H9 (cell line): ENCODE measurements around the gene FUT9. TPM values are rescaled to one million over a fixed set of nuclear protein-coding genes. Genes with fewer than 3 reads are reported as not detected.

Source experiments
- DNase-seq: peaks from one replicate; pipeline ENCODE4 v3.0.0-alpha.2; 2017
- H2AFZ ChIP-seq: one replicate; pipeline ENCODE4 v1.6.1; 2013; ENCODE audit warnings: mild to moderate bottlenecking, low read length, control low read depth, moderate library complexity
- H2AK5ac ChIP-seq: 2 replicates; pipeline ENCODE4 v1.6.1; 2013; ENCODE audit warnings: low read length, control low read depth, mixed read lengths; ENCODE audit not compliant: insufficient read length
- H2BK120ac ChIP-seq: one replicate; pipeline ENCODE4 v1.6.1; 2013; ENCODE audit warnings: low read depth, mild to moderate bottlenecking, low read length, control low read depth, inconsistent platforms; ENCODE audit not compliant: poor library complexity, severe bottlenecking
- H2BK12ac ChIP-seq: 2 replicates; pipeline ENCODE4 v1.6.1; 2013; ENCODE audit warnings: low read length, control low read depth, mixed read lengths, low read depth; ENCODE audit not compliant: insufficient read length
- H2BK15ac ChIP-seq: 2 replicates; pipeline ENCODE4 v1.6.1; 2013; ENCODE audit warnings: low read depth, low read length, control low read depth
- H2BK20ac ChIP-seq: one replicate; pipeline ENCODE4 v1.6.1; 2013; ENCODE audit warnings: low read depth, mild to moderate bottlenecking, low read length, control low read depth, inconsistent platforms; ENCODE audit not compliant: poor library complexity, severe bottlenecking
- H2BK5ac ChIP-seq: 2 replicates; pipeline ENCODE4 v1.6.1; 2013; ENCODE audit warnings: low read length, control low read depth, mixed read lengths; ENCODE audit not compliant: insufficient read length
- H3K14ac ChIP-seq: 2 replicates; pipeline ENCODE4 v1.6.1; 2013; ENCODE audit warnings: low read length, control low read depth; ENCODE audit not compliant: insufficient read depth
- H3K18ac ChIP-seq: 2 replicates; pipeline ENCODE4 v1.6.1; 2013; ENCODE audit warnings: low read depth, mild to moderate bottlenecking, mixed read lengths, low read length, control low read depth; ENCODE audit not compliant: insufficient read length
- H3K23ac ChIP-seq: 2 replicates; pipeline ENCODE4 v1.6.1; 2013; ENCODE audit warnings: low read length, control low read depth, mixed read lengths, low read depth; ENCODE audit not compliant: insufficient read length
- H3K23me2 ChIP-seq: 2 replicates; pipeline ENCODE4 v1.6.1; 2013; ENCODE audit warnings: low read depth, mild to moderate bottlenecking, mixed read lengths, low read length, control low read depth; ENCODE audit not compliant: insufficient read length, poor library complexity, severe bottlenecking
- H3K27ac ChIP-seq: 2 replicates; pipeline ENCODE4 v1.5.1; 2013; ENCODE audit warnings: low read length, control low read depth, mixed read lengths, low read depth; ENCODE audit not compliant: insufficient read length
- H3K27me3 ChIP-seq: 2 replicates; pipeline ENCODE4 v1.6.1; 2013; ENCODE audit warnings: low read length, control low read depth, inconsistent platforms; ENCODE audit not compliant: insufficient read depth
- H3K4ac ChIP-seq: 2 replicates; pipeline ENCODE4 v1.6.1; 2013; ENCODE audit warnings: low read depth, mild to moderate bottlenecking, control low read depth, inconsistent platforms, low read length, moderate library complexity
- H3K4me1 ChIP-seq: 2 replicates; pipeline ENCODE4 v1.6.1; 2013; ENCODE audit warnings: low read length, control low read depth, inconsistent platforms; ENCODE audit not compliant: insufficient read depth
- H3K4me2 ChIP-seq: 2 replicates; pipeline ENCODE4 v1.6.1; 2013; ENCODE audit warnings: low read length, control low read depth, mixed read lengths; ENCODE audit not compliant: insufficient read length, insufficient read depth
- H3K56ac ChIP-seq: 2 replicates; pipeline ENCODE4 v1.6.1; 2013; ENCODE audit warnings: low read depth, mild to moderate bottlenecking, mixed read lengths, low read length, control low read depth; ENCODE audit not compliant: insufficient read length
- H3K79me1 ChIP-seq: 2 replicates; pipeline ENCODE4 v1.6.1; 2013; ENCODE audit warnings: low read depth, mild to moderate bottlenecking, moderate library complexity, low read length, control low read depth, inconsistent platforms; ENCODE audit not compliant: insufficient read depth, poor library complexity, severe bottlenecking
- H3K79me2 ChIP-seq: 2 replicates; pipeline ENCODE4 v1.6.1; 2013; ENCODE audit warnings: low read length, control low read depth, inconsistent platforms; ENCODE audit not compliant: insufficient read depth
- H3K9ac ChIP-seq: 2 replicates; pipeline ENCODE4 v1.6.1; 2013; ENCODE audit warnings: low read length, control low read depth, mixed read lengths; ENCODE audit not compliant: insufficient read length; ENCODE audit errors: extremely low read depth
- H3K9me3 ChIP-seq: one replicate; pipeline ENCODE4 v1.6.1; 2013; ENCODE audit warnings: low read depth, low read length, inconsistent platforms; ENCODE audit not compliant: control insufficient read depth
- H3T11ph ChIP-seq: one replicate; pipeline ENCODE4 v1.6.1; 2013; ENCODE audit warnings: mild to moderate bottlenecking, low read length, control low read depth, inconsistent platforms
- H4K20me1 ChIP-seq: one replicate; pipeline ENCODE4 v1.6.1; 2013; ENCODE audit not compliant: control insufficient read depth, insufficient read length, insufficient read depth
- H4K5ac ChIP-seq: 2 replicates; pipeline ENCODE4 v1.6.1; 2013; ENCODE audit warnings: low read depth, mild to moderate bottlenecking, mixed read lengths, low read length, control low read depth; ENCODE audit not compliant: insufficient read length
- H4K8ac ChIP-seq: replicated peaks from 2 replicates; pipeline ENCODE4 v1.6.1; 2013; ENCODE audit warnings: low read length, control low read depth, mixed read lengths, low read depth; ENCODE audit not compliant: insufficient read length
- H4K91ac ChIP-seq: 2 replicates; pipeline ENCODE4 v1.6.1; 2013; ENCODE audit warnings: low read depth, mild to moderate bottlenecking, moderate library complexity, mixed read lengths, low read length, control low read depth; ENCODE audit not compliant: insufficient read length
- H3K27ac Mint-ChIP-seq, 3 experiments: 2 replicates in 2 of 3; 3 replicates in 1 of 3; pipeline ENCODE4 v1.8.0; 2020 to 2021; ENCODE audit warnings: mixed read lengths in 3 of 3, mild to moderate bottlenecking in 1 of 3, moderate library complexity in 1 of 3
- H3K27me3 Mint-ChIP-seq: 2 replicates; pipeline ENCODE4 v1.8.0; 2021; ENCODE audit warnings: low read depth, mild to moderate bottlenecking, moderate library complexity, mixed read lengths
- H3K36me3 Mint-ChIP-seq, 3 experiments: 2 replicates in 2 of 3; 3 replicates in 1 of 3; pipeline ENCODE4 v1.8.0; 2020 to 2021; ENCODE audit warnings: low read depth in 3 of 3, mixed read lengths in 3 of 3; ENCODE audit not compliant: insufficient read depth in 1 of 3
- H3K4me1 Mint-ChIP-seq, 2 experiments: 2 replicates each; pipeline ENCODE4 v1.8.0; 2020; ENCODE audit warnings: mixed read lengths in 2 of 2
- H3K4me3 Mint-ChIP-seq, 2 experiments: 2 replicates in 1 of 2; 3 replicates in 1 of 2; pipeline ENCODE4 v1.8.0; 2020 to 2021; ENCODE audit warnings: mild to moderate bottlenecking in 2 of 2, mixed read lengths in 2 of 2, moderate library complexity in 1 of 2
- H3K9me3 Mint-ChIP-seq, 2 experiments: 2 replicates in 1 of 2; 3 replicates in 1 of 2; pipeline ENCODE4 v1.8.0; 2020; ENCODE audit warnings: mild to moderate bottlenecking in 2 of 2, mixed read lengths in 2 of 2, moderate library complexity in 1 of 2
- WGBS: extraction: QIAGEN DNeasy Blood & Tissue Kit; methylation state at CpG from one replicate; pipeline ENCODE4 v1.1.7; 2013; ENCODE audit warnings: missing lambda C conversion rate, low lambda C conversion rate, mixed read lengths; ENCODE audit not compliant: insufficient read length; ENCODE audit errors: extremely low coverage; 5-methylcytosine and 5-hydroxymethylcytosine counted together
- total RNA-seq: library from RNA; stranded (reverse); gene quantifications from 2 replicates; pipeline ENCODE4 v1.2.1, GENCODE V29; 2021
- TF ChIP-seq, protein P1 (sequence below): fragments of 200-600 bp; sonication (generic); conservative IDR thresholded peaks from 3 replicates; pipeline ENCODE4 v1.8.0; 2021; ENCODE audit warnings: antibody characterized with exemption, mild to moderate bottlenecking

The FUT9 gene
- total RNA-seq, 1 experiment from 2014 or later, result 1.6 TPM

DNA sequence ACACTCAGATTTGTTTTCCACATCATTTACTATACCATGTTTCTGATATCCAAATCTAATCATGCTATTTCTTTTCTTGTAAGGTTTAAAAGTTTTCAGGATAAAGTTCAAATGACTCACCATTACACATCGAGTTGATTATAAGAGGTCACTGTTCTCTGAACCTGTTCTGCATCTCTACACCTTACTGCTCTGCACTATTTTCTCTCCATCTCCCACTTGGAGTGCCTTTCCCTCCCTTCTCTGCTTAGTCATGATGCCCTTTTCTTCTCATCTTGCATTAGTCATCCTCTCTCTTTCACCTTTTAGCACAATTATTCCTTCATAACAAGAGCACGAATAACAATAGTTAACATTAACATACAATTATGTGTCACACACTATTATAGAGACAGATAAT, 37.5 kb upstream of the FUT9 start:
- WGBS, result no CpG with 5 or more reads among the region's 2 CpGs
- no peak overlapping the region for H2BK20ac ChIP-seq
- H3K56ac ChIP-seq, result no peak overlapping the region
- no peaks in the 10 kb centered on the region for H3K9me3 Mint-ChIP-seq
- no peaks in the 10 kb centered on the region for H3K9me3 ChIP-seq
- no peaks in the 10 kb centered on the region for H3K36me3 Mint-ChIP-seq
- no peak overlapping the region for H3K14ac ChIP-seq
- no peak overlapping the region for H3T11ph ChIP-seq
- H4K20me1 ChIP-seq, result no peaks in the 10 kb centered on the region
- H3K4ac ChIP-seq, result no peak overlapping the region
- no peak overlapping the region for H4K91ac ChIP-seq
- H2AFZ ChIP-seq, result no peak overlapping the region
- H4K8ac ChIP-seq, result no peak overlapping the region
- no peak overlapping the region for H3K4me3 Mint-ChIP-seq
- H3K27ac Mint-ChIP-seq, result no peak overlapping the region; a peak in 1 of 7 replicates
- H3K23ac ChIP-seq, result no peak overlapping the region
- no peak overlapping the region for H2BK5ac ChIP-seq
- no peak overlapping the region for H3K9ac ChIP-seq
- no peak overlapping the region for H2BK120ac ChIP-seq
- H3K4me1 Mint-ChIP-seq, result no peaks in the 10 kb centered on the region; a peak in 1 of 4 replicates
- H3K27ac ChIP-seq, result no peak overlapping the region
- TF ChIP-seq, protein P1, sequence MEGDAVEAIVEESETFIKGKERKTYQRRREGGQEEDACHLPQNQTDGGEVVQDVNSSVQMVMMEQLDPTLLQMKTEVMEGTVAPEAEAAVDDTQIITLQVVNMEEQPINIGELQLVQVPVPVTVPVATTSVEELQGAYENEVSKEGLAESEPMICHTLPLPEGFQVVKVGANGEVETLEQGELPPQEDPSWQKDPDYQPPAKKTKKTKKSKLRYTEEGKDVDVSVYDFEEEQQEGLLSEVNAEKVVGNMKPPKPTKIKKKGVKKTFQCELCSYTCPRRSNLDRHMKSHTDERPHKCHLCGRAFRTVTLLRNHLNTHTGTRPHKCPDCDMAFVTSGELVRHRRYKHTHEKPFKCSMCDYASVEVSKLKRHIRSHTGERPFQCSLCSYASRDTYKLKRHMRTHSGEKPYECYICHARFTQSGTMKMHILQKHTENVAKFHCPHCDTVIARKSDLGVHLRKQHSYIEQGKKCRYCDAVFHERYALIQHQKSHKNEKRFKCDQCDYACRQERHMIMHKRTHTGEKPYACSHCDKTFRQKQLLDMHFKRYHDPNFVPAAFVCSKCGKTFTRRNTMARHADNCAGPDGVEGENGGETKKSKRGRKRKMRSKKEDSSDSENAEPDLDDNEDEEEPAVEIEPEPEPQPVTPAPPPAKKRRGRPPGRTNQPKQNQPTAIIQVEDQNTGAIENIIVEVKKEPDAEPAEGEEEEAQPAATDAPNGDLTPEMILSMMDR, result no peak
- H3K79me2 ChIP-seq, result no peaks in the 10 kb centered on the region
- H2AK5ac ChIP-seq, result no peak overlapping the region
- no peak overlapping the region for H4K5ac ChIP-seq
- H3K4me1 ChIP-seq, result no peaks in the 10 kb centered on the region
- no peaks in the 10 kb centered on the region for H3K79me1 ChIP-seq
- no peaks in the 10 kb centered on the region for H3K27me3 Mint-ChIP-seq
- H2BK15ac ChIP-seq, result no peak overlapping the region
- no peak overlapping the region for H3K4me2 ChIP-seq
- H3K23me2 ChIP-seq, result no peaks in the 10 kb centered on the region
- DNase-seq, result no peak
- H2BK12ac ChIP-seq, result no peak overlapping the region
- H3K27me3 ChIP-seq, result no peaks in the 10 kb centered on the region
- H3K18ac ChIP-seq, result no peak overlapping the region
